Measurements from ENCODE around the gene PCDH9.

DNA sequence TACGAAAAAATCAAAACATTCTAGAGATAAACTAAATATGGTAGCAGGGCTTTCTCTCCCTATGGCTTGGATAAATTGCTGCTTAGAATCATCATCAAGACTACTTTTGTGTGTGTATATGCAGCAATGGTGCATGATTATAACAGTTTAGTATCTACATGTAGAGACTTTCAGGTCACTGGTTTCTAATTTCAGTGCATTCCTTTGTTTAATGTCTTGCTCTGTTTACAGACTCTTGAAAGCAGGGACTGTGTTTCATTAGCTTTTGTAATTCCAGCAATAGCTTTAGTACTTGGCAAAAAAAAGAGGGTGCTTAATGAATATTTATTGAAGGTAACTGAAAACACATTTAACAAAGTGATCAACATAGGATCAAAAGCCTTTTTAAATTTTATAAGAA, 420.7 kb downstream of the PCDH9 start:
- TF ChIP-seq EZH2phosphoT487 (IDR thresholded peaks at IDR 0.05; ENCODE audit: borderline replicate concordance, low read depth) (no peak), POLR2AphosphoS5 (IDR thresholded peaks at IDR 0.05; ENCODE audit: low read depth, low read length) (no peak), TEAD4 (IDR thresholded peaks at IDR 0.05; ENCODE audit: borderline replicate concordance, insufficient read depth) (no peak), GATA2 (CRISPR knock-in tag; IDR thresholded peaks at IDR 0.05) (no peak), TCF12 (IDR thresholded peaks at IDR 0.05) (no peak), GABPA (IDR thresholded peaks at IDR 0.05; ENCODE audit: low read depth) (no peak), FOSL2 (IDR thresholded peaks at IDR 0.05; ENCODE audit: borderline replicate concordance, low read depth) (no peak), RFX5 (IDR thresholded peaks at IDR 0.05; ENCODE audit: low read length) (no peak)
- TF ChIP-seq, protein P1, sequence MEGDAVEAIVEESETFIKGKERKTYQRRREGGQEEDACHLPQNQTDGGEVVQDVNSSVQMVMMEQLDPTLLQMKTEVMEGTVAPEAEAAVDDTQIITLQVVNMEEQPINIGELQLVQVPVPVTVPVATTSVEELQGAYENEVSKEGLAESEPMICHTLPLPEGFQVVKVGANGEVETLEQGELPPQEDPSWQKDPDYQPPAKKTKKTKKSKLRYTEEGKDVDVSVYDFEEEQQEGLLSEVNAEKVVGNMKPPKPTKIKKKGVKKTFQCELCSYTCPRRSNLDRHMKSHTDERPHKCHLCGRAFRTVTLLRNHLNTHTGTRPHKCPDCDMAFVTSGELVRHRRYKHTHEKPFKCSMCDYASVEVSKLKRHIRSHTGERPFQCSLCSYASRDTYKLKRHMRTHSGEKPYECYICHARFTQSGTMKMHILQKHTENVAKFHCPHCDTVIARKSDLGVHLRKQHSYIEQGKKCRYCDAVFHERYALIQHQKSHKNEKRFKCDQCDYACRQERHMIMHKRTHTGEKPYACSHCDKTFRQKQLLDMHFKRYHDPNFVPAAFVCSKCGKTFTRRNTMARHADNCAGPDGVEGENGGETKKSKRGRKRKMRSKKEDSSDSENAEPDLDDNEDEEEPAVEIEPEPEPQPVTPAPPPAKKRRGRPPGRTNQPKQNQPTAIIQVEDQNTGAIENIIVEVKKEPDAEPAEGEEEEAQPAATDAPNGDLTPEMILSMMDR (IDR thresholded peaks at IDR 0.05), result no peak
- TF ChIP-seq, protein P2, sequence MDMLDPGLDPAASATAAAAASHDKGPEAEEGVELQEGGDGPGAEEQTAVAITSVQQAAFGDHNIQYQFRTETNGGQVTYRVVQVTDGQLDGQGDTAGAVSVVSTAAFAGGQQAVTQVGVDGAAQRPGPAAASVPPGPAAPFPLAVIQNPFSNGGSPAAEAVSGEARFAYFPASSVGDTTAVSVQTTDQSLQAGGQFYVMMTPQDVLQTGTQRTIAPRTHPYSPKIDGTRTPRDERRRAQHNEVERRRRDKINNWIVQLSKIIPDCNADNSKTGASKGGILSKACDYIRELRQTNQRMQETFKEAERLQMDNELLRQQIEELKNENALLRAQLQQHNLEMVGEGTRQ (IDR thresholded peaks at IDR 0.05; ENCODE audit: borderline replicate concordance, low read depth, low read length), result no peak
- TF ChIP-seq, protein P3, sequence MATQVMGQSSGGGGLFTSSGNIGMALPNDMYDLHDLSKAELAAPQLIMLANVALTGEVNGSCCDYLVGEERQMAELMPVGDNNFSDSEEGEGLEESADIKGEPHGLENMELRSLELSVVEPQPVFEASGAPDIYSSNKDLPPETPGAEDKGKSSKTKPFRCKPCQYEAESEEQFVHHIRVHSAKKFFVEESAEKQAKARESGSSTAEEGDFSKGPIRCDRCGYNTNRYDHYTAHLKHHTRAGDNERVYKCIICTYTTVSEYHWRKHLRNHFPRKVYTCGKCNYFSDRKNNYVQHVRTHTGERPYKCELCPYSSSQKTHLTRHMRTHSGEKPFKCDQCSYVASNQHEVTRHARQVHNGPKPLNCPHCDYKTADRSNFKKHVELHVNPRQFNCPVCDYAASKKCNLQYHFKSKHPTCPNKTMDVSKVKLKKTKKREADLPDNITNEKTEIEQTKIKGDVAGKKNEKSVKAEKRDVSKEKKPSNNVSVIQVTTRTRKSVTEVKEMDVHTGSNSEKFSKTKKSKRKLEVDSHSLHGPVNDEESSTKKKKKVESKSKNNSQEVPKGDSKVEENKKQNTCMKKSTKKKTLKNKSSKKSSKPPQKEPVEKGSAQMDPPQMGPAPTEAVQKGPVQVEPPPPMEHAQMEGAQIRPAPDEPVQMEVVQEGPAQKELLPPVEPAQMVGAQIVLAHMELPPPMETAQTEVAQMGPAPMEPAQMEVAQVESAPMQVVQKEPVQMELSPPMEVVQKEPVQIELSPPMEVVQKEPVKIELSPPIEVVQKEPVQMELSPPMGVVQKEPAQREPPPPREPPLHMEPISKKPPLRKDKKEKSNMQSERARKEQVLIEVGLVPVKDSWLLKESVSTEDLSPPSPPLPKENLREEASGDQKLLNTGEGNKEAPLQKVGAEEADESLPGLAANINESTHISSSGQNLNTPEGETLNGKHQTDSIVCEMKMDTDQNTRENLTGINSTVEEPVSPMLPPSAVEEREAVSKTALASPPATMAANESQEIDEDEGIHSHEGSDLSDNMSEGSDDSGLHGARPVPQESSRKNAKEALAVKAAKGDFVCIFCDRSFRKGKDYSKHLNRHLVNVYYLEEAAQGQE (IDR thresholded peaks at IDR 0.05; ENCODE audit: low read depth, low read length), result no peak

Measured in SK-N-SH (cell line).